Measurements from ENCODE around the gene IL27RA.

The IL27RA gene

DNA sequence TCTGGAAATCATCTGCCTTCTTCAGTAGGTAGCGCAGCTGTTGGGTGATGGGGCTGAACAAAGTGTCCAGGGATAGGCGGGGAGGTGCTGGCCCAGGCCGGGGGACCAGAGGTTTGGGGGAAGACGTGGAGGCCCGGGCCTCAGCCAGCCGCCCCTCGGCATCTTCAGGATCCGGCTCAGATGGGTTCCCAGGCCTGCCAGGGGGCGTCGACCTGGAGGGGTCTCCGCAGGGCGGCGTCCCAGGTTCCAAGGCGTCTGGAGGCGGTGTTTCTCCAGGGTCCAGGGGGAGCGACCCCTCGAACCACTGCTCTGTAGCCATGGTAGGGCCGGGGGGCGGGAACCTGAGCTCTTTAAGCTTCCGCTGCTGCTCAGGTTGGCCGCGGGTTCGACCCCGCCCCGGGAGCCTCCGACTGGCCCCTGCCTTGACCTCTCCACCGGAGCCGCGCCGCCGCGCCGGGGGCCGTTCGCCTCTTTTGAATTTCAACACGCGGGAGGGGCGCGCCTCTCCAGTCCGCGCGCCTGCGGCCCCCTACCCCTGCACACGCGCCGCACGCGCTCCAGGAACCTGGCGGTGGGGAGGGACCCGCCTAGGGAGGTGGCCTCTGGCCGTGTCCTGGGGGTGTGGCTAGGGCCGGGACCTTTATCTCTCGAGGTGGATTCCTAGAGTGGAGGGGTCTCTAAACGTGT, 53.9 kb downstream of the IL27RA start, which contains the start of gene C19orf67:
C19orf67 (minus strand) TSS at position 475 of the 687 bp plus-strand sequence; CDS start at position 319, 156 bp downstream.
- no peak for DNase-seq (ENCODE audit: low read depth in 3 of 3)

DNA sequence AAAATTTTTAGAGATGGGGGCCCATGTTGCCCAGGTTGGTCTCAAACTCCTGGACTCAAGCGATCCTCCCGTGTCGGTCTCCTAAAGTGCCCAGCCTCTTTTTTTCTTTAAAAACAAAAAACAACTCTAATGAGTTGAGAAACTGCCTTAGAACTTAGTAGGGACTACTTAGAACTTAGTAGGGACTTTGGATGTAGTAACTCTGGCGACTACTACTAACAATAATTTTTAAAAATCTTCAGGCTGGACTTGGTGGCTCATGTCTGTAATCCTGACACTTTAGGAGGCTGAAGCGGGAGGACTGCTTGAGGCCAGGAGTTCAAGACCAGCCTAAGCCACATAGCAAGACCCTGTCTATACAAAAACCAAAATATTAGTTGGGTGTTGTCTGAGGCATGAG, 54.5 kb downstream of the IL27RA start:
- DNase-seq (ENCODE audit: low read depth in 3 of 3), result no peak

DNA sequence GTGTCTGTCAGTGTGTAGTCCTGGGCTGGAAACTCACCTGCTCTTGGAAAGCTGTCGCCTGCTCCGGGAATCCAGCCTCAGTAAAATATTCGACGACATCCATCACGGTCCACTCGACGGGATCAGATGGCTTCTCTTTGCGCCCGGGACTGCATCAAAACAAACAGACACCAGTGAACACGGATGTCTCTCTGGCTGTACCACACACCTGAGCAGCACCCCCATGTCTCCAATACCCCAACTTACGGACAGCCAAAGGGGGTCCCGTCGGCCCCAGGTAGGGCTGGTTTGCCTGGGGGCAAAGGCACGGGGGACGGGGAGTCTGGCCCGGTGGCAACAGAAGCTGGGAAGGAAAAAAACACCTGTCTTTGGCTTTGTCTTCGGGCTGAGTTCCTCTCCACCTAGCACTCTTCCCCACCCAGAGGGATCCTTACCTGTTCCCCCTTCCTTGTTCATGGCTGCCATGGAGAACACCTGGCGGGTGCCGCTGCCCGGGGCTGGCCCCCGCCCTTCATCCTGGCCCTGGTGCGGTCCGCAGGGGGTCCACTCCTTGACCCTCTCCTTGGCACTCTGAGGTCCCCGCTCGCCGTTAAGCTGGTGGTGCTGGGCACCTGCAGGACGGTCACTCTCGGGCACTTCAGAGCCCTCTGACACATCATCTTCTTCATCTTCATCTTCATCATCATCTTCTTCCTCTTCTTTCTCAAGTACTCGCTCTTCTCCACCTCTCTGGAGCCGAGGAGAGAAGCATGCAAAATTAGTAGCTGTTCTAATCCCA, 57.3 kb downstream of the IL27RA start:
- no peak for DNase-seq (ENCODE audit: low read depth in 3 of 3)

DNA sequence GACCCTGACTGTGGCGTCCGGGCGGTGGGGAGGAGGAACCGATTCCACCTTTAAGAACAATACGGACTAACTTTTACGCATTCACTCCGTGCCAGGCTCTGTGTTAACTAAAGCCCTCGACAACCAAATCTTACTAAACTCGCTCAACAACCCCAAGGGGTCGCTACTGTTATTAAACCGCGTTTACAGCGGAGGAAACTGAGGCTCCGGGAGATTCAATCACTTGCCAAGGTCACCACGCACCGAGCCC, 57.8 kb downstream of the IL27RA start:
- no peak for DNase-seq (ENCODE audit: low read depth in 3 of 3)

DNA sequence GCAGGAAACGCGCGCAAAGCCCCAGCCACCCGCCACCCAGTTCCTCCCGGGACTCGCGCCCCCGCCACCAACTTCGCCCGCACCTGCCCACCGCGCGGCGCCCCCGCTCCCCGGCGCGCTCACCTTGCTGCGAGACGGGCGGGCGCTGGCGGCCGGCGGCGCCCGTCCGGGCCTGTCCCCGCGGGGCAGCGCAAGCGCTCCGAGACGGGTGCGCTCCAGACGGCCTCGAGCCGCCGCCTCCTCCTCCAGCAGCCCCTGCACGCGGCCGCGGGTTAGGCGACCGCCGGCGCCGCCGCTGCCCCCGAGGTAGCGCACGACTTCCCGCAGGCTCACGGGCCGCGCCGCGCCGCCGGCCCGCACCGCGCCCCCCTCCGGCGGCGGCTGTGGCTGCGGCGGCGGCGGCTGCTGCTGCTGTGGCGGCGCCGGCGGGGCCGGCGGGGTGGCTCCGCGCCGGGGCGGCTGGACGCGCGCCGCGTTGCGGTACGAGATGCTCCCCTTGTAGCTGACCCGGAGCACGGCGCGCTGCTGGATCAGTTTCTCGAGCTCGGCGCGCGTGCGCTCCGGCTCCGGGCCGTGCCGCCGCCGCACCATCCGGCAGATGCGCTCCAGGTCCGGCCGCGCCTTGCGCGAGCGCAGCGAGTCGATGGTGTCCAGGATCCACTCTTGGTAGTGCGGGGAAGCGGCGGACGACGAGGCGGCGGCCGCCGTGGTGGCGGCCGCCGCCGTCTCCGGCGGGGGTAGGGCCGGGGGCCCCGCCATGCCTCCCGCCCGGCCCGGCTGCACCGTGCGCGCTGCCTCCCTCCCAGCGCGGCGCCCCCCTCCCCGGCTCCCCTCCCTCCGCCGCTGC, 58.3 kb downstream of the IL27RA start:
- DNase-seq (ENCODE audit: low read depth in 3 of 3), result peak in 1 of 3 experiments; percentile 45

DNA sequence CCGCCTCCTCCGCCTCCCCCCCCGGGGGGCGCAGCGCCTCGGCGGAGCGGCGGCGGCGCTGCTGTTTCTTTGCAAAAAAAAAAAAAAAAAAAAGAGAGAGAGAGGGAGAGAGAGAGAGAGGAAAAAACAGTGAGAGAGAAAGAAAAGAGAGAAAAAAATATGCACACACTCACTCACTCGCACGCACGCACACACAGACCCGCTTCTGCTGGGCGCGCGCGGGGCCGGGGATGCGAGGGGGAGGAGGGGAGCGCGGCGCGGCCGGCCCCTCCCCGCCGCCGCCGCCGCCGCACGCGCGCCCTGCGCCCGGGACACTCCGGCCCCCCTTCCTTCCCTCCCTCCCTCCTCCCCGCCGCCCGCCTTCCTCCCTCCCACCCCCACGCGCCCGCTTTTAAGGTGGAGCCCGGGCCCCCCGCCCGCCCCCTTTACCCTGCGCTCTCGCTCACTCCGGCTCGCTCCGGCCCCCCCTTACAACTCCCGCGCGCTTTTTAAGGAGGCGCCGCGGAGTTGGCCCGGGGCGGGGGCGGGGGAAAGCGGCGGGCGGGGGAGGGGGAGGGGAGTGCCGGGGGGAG, 59.0 kb downstream of the IL27RA start, which contains the start of gene SAMD1:
SAMD1 (minus strand) TSS at position 243 of the 572 bp plus-strand sequence.
- peak; percentile 65 to 85 (median 76) for DNase-seq (ENCODE audit: low read depth in 3 of 3)

DNA sequence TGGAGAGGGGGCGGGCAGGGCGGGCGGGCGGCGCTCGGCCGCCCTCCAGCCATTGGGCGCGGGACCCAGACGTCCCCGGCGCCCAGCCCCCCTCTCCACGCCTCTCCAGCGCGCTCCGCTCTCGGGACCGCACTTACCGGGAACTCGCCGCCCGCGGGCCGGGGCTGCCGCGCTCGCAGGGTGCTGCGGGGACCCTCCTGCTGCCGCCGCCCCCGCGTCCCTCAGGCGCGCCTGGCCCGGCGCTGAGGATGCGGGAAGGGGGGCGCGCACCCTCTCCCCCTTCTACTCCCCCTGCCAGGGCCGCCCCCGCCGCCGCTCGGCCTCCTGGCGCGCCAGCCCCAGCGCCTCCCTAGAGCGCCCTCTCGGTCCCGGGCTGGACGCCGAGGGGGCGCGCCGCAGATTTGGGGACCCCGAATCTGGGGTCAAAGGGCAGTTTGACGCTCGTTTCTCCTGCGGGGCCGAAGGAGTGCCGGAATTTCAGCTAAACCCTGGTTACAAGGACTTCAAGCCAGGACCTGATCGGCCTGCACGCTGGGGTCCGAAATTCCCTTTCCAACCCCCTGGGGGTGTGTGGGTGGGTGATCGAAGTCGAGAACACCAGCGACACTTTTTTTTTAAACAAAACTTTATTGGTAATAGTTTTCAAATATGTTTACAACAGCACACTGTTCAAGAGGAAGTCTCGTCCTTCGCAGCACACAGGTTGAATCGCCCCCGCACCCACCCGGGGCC, 59.7 kb downstream of the IL27RA start:
- peak in 2 of 3 experiments; percentile 20 to 77 for DNase-seq (ENCODE audit: low read depth in 3 of 3)

DNA sequence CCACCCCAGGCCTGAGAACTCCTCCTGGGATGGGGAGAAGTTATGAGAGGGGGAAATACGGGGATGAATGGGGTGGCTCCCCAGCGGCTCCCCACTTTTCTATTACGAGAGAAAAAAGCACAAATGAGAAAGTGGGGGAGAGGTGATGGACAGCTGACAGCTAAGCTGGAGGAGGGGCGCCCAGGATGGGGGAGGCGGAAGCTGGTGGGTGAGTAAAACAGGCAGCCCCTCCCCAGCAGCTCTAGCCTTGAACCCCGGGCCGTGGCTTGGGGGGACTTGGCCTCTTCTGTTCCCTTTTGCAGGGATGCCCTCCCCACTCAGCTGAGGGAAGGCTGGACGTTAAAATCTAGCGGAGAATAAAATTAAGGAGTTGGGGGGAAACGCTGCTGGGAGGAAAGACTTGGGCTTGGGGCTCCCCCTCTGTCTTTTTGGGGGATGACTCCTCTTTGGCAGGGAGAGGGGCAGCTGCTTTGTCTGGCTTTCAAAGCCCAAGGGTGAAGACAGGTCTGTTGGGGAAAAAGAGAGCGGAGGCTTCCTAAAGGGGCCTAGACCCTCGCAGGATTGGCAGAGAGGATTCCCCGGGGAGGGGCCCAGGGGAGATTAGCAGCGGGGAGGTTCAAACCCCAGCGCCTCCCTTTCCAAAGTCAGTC, 60.4 kb downstream of the IL27RA start:
- peak in 1 of 3 experiments; percentile 47 for DNase-seq (ENCODE audit: low read depth in 3 of 3)

DNA sequence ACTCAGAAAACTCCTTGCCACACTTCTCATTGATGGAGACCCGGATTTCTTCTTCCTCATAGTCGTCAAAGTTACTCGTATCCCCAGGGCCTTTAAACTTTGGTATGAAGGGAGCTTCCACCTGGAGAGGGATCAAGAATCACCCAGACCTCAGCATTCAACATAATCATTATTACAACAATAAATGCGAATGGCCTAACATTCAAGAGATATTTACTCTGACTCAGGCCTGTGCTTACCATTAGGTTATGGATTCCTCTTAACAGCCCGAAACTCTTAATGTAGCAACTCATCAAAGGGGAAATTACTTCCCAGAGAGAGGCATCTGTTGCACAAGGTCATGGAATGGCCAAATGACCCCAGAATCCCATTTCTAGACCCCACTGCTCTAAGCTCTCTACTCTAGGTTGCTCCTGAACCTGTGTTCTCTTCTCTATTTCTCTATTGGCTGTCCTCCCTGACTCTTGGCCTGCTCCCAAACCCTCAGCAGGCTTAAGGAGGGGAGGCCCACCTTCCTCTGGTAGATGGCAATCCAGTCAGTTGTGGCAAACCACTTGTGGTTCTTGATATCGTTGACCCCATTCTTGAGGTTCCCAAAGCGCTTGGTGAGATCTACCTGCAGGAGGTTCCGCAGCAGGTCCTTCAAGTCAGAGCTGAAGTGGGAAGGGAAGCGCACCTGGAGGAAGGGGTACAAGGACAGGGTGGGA, 61.7 kb downstream of the IL27RA start:
- no peak for DNase-seq (ENCODE audit: low read depth in 3 of 3)

DNA sequence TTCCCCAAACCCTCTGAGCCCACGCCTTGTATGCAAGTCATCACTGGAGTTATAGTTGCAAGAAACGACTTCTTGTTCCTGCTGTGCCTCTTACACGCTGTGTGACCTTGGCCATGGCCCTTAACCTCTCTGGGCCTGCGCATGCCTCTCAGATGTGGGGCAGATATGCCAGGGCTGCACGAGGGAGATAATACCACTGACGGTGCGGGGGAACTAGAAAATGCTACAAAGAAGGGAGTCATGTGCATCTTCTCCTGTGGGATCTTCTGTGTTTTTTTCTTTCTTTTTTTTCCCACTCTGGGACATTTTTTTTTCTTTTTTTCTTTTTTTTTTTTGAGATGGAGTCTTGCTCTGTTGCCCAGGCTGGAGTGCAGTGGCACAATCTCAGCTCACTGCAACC, 63.3 kb downstream of the IL27RA start:
- DNase-seq (ENCODE audit: low read depth in 3 of 3), result no peak

DNA sequence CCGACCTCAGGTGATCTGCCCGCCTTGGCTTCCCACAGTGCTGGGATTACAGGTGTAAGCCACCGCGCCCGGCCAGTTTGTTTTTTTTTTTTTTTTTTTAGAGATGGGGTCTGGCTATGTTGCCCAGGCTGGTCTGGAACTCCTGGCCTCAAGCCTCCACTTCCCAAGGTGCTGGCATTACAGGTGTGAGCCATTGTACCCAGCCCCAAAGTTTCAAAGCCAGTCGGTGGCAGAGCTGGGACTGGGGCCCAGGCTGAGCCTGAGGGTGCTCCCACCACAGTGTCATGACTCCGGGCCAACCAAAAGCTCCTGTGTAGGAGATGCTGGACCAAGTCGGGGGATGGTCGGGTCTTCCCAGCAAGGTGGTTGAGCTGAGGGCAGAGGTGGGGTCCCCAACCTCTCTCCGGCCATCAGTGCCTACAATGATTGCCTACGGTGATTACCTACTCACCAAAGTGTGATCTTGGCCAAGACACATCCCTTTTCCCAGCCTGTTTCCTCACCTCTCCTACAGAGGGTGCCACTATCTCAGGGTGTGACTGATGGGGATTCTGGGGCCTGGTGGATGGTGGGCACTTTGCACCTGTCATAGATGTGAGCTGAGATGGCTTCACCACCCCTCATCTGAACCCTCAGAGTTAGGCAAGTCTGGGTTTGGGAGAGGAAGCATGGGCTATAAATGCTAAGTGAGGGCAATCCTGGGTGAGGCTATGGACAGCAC, 64.9 kb downstream of the IL27RA start:
- DNase-seq (ENCODE audit: low read depth in 3 of 3), result no peak

DNA sequence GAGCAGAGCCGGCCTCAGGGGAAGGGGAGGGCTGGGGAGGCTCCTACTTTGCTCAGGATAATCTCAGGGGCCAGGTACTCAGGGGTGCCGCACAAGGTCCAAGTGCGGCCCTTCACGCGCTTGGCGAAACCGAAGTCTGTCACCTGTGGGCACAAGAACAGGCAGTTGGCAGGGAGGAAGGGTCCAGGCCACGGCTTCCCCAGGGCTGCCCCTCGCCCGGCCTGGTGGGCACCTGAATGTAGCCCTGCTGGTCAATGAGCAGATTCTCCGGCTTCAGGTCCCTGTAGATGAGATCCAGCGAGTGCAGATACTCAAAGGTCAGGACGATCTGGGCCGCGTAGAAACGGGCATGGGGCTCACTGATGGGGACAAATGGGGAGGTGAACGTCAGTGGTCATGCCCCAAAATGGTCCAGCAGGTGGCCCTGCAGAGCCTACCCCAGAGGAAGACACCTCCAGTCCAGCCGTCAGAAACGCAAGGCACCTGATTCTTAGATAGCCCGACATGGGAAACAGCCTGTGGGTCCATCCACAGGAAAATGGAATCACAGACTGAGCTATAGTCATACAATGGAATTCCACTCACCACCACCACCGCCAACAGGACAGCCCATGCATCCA, 66.1 kb downstream of the IL27RA start:
- DNase-seq (ENCODE audit: low read depth in 3 of 3), result no peak

DNA sequence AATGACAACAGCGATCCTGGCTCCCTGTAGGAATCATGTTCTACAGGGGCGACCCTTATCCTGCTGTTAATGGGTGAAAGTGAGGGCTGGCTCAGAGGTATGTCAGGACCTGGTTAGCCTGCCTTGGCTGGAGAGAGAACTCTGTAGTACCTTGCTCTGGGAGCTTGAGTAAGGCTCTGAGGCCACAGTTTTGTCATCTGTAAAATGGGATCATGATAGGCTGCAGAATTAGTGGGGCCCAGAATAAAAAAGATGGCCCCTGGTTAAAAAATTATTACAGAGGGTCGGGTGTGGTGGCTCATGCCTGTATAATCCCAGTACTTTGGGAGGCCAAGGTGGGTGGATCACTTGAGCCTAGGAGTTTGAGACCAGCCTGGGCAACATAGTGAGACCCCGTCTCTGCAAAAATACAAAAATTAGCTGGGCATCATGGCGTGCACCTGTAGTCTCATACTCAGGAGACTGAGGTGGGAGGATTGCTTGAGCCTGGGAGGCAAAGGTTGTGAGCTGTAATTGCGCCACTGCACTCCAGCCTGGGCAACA, 69.5 kb downstream of the IL27RA start:
- DNase-seq (ENCODE audit: low read depth in 3 of 3), result no peak

DNA sequence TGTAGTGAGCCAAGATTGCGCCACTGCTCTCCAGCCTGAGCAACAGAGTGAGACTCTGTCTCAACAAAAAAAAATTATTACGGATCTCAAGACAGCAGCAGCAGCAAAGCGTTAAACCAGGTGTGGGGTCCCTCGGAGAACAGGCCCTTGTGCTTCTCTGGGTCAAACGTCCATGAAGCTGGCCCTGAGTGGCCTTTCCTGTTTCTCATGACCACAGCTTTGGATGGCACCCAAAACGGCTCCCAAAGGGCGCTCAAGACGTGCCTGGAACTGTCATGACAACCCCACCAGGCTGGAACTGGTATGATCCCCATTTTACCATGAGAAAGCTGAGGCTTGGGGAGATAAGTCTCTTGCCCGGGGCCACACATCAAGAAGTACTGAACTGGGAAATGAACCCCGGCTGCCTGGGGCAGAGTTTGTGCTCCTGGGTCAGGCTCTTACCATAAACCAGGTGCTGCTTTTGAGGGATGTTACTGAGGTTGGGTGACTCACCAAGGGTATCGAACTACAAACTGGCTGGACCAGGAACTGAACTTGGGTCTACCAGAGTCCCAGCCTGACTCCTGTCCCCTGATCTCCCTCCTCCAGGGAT, 70.6 kb downstream of the IL27RA start:
- no peak for DNase-seq (ENCODE audit: low read depth in 3 of 3)

DNA sequence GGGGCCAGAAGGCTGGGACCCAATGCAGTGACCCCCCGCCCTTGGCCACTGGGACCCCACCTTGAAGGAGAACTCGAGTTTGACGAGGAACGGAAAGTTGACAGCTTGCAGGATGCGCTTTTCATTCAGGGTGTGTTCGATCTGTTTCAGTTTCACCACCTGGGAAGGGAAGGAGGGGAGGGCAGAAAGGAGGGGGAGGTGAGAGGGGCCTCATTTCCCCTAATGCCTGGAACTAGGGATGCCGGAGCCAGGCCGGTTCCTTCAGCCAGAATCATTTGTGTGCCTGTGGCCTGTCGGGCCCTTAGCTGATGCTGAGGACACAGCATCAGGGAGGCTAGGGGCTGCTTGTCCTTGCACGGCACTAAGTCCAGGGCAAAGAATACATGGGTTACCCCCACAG, 71.2 kb downstream of the IL27RA start:
- DNase-seq (ENCODE audit: low read depth in 3 of 3), result no peak

All from stimulated activated CD4-positive, alpha-beta T cell treated with anti-CD3 and anti-CD28 coated beads, TNF-alpha, amount 100 ng/mL, for 24 hours (primary cell).